Skin of body (tissue), 2 donors: ENCODE measurements around the gene DEPDC1B. TPM values are rescaled to one million over a fixed set of nuclear protein-coding genes. Genes with fewer than 3 reads are reported as not detected.
A peak's percentile ranks its signal among the peaks of the same experiment; 100 is the strongest.
"Not testable (repeated sequence)": the region's sequence is repeated elsewhere in the genome, so short reads cannot be mapped to it uniquely, and the experiment has no call there.

Experiments
- DNase-seq: peaks from one replicate; lab custom pipeline; 2025; lab: John Stamatoyannopoulos, UW
- total RNA-seq: library from RNA; depleted of rRNA; stranded (reverse); fragments of >200 nt; gene quantifications from one replicate; pipeline ENCODE4 v1.2.3, GENCODE V29; 2014

Gene DEPDC1B
- total RNA-seq, 1 donor from 2014 or later, result 6.7 TPM

DNA sequence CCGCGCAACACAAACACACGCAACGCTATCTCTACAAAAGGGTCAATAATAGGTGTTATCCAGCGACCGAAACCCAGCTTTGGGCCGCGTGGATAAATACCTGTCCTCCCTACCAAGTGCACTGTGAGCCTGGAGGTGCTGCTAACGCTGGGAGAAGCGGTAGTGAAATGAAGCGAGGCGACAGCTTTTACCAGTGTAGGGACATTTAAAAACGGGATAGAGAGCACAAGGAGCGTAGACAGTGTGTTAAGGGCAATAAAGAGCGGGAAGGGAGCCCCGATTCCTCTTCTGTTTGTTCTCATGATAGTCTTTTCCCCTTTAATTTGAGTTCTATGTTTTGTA, 421 bp upstream of the DEPDC1B start:
- peak; percentile 45 for DNase-seq

DNA sequence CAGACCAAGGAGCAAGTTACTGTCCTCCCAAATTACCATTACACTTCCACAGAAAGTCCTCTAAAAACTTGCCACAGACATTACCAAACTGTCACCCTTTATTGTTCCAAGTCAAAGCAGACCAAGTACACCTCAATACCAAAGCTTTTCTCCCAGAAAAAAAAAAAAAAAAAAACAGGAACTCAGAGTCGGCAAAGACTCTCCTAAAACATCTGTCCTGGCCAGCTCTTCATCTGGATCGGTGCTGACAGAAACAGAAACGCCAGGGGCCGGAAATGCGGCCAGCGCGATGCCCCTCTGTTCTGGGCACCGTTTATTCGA, 718 bp downstream of the DEPDC1B start:
- no peak for DNase-seq

DNA sequence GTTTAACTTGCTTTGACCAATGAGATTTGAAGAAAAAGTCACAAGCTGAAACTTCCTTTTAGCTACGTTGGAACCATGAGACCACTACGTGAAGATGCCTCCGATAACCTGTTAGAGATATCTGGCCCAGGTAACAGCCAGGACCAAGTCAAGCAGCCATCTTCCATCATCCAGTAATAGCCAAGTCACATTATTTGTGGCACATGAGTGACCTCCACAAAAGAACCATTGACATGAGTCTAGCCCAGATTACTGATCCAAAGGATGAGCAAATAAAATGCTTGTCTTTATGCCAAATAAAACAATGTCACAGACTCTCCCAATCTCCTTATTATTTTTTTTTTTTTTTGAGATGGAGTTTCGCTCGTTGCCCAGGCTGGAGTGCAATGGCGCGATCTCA, 1.6 kb downstream of the DEPDC1B start:
- no peak for DNase-seq

DNA sequence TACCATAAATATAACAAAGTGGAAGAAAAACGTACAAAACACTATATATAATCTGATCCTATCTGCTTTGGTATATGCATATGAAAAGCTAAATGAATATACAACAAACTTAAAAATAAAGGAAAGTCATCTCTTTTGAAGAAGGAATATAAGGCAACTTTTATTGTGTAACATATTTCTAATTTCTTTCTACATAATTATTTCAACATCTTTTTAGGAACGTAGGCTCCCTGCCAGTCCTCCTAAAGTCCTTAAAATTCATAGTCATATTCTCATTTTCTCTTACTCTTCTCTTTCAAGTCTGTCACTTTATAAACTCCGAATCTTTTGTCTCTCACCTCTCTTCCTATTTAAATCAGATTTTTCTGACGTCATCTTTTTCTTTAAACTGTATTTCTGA, 9.6 kb downstream of the DEPDC1B start:
- DNase-seq, result no peak

DNA sequence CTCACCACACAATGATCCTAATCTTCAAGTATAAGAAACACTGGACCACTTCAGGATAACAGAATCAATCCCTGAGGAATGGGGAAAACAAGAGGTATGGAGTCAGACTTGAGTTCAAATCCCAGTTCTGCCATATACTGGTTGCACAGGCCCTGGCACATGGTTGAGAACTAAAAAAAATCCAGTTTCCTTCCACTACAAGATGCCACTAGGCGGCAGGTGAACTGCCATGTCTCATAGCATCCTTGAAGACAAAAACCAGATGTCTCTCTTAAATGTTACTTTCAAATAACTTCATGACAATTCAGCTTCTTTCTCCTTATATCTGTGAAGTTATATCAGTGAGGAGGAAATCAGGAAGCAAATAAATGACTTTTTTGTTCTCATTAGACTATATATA, 11.0 kb downstream of the DEPDC1B start:
- DNase-seq, result no peak

DNA sequence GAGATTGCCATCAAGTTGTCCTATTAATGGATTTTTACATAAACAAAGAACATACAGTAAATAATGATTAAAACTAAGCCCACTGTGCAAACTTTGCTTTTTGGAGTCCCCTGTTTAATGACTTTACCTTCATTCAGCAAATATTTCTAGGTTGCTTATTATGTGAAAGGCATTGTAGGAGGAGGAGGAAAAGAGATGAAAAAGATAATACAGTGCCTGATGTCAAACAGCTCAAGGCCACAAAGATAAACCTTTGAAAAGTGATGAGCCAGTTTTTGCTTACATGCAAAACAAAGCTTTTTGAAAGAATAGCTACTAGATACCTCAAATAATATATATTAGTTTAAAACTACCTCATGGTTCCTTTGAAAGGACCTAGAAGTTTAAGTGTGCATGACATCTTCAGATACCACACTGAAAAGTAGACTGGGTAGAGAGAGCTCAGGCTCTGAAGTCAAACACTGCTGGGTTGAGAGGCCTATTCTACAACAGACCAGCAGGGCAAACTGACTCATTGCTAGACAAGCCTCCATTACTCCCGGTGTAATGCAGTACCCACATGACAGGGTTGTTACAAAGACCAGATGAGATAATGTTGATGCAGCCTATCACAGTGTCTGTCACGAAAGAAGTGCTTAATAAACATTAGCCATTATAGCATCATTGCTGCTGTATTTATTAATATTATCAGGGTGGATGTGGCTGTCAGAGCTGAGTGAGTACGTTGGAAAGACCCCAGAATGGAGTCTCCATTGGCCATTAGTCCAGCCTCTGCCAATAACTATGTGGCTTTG, 11.8 kb downstream of the DEPDC1B start:
- no peak for DNase-seq

DNA sequence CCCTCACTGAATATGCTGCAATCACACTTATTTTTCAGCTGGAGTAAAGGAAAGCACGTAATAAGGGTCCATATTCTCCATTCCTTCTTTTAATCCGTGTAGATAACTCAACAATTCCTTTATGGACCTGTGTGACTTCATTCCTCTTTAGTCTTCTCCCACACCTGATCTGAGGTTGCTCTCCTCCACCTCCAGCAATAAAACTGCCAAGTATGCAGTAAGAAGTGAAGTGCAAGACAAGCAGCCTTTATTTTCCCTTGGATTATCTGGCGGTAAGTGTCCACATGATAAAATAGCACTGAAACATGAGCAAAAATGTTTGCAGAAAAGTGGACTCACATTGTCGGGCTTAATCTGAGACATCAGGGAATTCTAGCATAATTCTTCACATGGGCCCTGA, 13.8 kb downstream of the DEPDC1B start:
- no peak for DNase-seq

DNA sequence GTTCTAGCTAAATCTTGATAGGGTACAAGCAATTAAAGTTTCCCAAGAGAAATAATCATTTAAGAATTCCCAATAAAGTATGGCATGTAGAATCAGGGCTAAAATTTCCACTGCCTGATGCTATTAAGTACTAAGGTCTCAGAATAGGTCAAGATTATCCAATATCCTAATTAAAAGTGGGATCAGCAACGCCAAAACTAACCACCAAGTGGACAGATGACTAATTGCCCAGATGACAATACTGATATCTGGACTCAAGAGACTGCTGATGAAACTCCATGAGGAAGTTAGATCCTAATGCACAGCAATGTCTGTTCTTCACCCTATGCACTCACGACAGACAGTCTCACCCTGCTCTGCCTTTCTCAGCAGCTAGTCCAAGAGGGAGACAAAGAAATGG, 14.3 kb downstream of the DEPDC1B start:
- no peak for DNase-seq

DNA sequence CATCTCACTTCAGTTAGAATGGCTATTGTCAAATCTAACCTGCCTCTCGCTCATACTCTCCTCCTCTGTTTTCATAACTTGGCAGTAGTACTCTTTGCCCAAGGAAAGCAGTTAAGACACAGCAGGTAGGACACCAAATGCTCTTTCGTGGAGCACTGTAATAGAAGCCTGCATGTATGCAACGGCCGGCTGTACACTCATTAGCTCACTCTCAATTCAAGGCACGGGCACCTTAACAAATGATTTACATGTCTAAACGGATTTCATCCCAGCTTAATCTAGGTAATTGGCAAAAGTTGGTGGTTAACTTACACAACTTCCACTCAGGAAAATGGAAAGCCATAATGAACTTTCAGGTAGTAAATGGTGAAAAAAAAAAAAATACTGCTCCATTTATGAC, 14.9 kb downstream of the DEPDC1B start:
- no peak for DNase-seq

DNA sequence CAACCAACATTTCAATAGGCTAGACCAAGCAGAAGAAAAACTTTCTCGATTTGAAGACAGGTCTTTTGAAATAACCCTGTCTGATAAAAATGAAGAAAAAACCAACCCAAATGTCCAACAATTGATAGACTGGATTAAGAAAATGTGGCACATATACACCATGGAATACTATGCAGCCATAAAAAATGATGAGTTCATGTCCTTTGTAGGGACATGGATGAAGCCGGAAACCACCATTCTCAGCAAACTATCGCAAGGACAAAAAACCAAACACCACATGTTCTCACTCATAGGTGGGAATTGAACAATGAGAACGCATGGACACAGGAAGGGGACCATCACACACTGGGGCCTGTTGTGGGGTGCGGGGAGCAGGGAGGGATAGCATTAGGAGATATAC, 18.0 kb downstream of the DEPDC1B start:
- not testable (repeated sequence) for DNase-seq

DNA sequence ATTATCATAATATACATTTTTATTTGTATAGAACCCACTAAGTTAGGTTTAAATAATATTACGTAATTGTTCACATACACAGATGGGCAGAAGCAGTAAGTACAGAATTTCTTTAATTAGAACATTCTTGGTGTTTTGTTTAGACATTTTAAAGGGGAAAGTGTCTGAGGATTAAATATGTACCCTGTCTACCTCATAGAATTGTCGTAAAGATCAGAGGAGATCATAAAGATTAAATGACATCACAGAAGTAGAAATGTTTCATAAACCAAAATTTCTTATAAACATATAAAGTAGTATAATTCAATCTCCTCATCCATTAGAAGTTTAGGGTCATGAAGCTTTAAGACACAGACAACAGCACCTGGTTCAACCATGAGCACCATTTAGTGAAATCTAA, 20.1 kb downstream of the DEPDC1B start:
- DNase-seq, result no peak

DNA sequence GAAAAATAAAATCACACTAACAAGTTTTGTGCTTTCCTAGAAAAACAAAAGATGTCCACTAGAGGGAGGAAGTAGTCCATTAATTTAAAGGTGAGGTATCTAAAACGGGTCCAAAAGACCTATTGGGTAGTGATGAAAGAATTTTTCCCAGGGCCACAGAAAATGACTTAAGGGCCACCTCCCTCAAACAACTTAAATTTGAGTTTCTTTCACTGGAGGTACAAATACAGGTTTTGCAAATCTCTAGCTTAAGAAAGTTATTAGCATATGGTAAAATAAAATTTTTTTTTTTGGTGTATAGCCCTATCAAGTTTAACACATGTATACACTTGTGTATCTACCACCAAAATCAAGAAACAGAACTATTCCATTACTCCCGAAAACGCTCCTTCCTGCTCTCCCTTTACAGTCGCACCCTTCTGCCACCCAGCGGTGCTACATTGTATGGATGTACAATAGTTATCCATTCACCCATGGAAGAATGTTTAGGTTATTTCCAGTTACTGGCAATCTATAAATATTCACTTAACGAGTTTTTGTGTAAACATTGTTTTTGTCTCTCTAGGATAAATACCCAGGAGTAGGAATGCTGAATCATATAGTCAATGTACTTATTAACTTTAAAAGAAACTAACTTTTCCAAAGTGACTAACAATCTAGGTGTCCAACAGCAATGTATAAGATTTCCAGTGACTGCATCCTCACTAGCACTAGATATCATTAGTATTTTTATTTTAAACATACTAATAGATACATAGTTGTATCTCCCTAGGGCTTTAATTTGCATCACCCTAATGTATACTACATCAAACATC, 21.9 kb downstream of the DEPDC1B start:
- no peak for DNase-seq

DNA sequence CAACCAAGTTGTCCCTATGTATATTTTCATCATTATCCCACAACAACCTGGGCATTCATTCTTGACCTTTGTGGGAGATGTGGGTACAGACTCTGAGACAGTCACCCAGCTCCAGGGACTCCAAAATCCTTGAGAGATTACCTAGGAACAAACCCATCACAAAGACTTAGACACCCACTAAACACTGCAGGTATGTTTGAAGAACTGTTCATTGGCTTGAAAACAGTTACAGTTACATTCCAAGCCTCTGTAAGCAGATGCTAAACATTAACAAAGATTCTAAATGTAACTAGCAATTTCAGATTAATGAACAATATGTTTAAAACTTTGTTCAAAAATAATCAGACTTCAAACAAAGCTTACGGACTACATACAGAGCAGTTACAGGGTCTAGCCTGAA, 24.7 kb downstream of the DEPDC1B start:
- DNase-seq, result no peak

DNA sequence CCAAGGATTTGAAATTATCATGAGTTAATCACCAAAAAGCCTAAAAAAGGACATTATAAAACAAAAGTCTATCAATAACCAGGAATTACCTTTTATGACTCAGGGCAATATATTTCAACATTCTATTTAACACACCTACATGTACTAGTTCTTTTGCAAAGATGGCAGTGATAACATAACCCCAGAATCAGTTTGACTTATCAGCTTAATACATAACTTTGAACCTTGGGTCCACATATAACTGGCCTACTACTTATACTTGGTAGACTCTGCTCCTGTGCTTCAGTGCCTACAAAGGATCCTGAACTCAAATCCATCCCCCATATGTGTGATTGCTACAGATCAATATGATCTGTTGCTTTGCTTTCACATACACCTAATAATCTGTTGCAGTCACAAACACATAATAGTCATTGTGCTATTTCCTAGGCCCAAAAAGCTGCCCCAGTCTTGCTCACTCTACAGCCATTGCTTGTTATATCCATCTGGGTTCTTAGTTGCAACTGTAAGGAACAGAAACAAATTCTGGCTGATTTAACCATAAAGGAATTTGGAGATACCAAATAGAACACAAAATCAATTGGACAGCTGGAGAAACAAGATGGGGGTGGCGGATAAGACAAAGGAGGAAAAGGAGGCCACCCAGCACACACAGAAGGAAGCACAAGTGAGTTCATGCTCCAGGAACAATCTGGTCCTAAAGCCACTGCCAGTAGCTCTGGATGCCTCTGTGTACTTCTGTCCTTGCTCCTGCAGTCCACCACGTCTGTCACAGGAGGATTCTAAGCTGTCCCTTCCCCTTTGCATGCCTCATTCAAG, 25.5 kb downstream of the DEPDC1B start:
- no peak for DNase-seq

DNA sequence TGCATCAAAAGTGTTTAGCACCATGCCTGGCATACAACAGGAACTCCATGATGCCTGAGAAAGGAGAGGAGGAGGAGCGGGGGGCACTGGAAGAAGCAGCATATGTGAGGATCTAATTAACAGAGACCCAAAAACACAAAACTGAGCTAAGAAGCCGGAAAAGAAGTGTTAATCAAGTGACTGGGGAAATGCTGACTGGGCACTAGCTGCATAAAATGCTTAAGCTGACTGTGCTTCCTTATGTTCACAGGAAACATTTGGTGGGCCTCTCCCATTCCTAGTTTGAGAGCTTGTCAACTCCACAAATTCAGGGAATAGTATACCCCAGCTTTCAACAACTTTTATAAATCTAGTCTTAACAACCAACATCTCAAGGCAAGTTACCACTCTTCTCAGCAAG, 26.6 kb downstream of the DEPDC1B start:
- DNase-seq, result peak; percentile 9

DNA sequence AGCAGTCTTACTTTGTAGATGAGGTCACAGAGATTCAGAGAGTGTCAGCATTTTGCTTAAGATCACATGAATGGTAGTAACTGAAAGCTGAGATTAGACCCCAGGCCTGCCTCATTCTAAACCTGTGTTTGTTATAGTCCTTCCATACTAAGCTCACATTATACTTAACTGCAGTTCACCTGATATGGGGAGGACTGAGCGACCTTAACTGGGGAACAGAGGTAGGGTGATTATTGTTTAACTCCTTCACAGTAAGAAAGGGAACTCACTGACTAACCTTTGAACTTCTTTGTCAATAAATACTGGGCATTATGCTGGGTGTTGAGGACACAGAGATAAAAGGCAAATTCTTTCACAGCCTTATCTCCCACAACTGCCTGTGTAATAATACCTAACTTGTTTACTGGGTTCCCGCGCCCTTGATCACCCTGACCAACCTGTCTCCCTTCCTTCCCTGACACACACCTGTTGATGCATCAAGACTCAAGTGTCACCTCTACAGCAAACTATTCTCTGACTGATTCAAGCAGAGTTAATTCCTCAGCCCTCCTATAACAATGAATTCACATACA, 27.2 kb downstream of the DEPDC1B start:
- no peak for DNase-seq

DNA sequence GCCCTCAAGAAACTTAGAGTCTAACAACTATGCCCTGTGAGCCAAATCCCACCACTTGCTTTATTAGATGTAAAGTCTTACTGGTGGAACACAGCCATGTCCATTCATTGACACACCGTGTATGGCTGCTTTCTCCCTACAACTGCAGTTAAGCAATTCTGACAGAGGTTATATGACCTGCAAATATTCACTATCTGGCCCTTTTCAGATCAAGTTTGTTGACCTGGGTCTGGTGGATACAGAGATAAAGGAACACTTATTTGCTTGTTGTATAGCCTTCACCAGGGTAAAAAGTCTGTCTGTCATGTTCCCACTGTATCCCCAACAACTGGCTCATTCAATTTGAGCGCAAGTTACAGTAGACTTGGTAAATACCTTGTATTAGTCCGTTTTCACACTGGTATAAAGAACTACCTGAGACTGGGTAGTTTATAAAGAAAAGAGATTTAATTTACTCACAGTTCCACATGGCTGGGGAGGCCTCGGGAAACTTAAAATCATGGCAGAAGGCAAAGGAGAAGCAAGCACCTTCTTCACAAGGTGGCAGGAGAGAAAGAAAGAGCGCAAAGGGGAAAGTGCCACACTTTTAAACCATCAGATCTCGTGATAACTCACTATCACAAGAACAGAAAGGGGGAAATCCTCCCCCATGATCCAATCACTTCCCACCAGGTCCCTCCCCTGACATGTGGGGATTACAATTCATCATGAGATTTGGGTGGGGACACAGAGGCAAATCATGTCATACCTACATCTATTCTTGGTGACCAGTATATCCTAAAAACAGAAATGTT, 27.9 kb downstream of the DEPDC1B start:
- no peak for DNase-seq

DNA sequence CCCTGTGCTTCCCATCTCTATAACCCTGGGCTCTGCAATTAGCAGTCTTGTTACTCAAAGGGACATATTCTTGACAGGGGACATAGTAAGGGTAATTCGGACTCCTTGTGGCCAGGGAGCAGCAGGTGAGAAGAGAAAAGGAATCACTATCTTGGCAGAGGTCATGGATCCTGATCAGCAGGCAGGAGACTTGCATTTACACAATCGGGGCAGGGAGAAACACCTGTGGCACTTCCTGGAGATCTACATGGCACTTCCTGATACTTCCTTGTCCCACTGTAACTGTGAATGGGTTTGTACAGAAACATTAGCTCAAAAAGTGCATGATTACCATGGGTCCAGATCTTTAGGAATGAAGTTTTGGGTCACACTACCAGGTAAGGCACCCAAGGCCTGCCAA, 29.2 kb downstream of the DEPDC1B start:
- DNase-seq, result no peak

DNA sequence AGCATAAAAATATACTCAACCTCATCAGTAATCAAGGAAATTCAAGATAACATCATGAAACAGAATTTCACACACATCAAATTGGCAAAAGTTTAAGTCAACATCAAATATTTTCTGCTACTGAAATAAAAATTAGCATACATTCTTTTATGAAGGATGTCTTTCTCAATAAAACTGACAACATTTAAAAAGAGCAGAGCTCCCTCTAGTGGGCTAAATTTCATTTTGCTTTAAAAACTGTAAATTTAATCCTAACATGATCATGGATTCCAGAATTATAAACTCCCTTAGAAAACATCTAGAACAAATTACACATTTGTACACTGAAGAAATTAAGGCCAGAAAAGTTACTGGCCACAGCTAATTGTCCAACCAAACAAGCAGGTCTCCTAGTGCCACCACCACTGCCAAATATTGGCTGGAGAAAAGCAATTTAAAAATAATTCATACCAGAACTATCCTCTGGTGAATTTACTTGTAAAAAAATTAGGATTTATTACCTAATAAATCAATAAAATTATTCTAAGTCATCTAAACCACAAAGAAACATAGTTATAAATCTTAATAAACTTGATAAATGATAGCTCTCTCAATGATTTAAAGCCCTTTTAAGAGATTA, 31.2 kb downstream of the DEPDC1B start:
- peak; percentile 25 for DNase-seq

DNA sequence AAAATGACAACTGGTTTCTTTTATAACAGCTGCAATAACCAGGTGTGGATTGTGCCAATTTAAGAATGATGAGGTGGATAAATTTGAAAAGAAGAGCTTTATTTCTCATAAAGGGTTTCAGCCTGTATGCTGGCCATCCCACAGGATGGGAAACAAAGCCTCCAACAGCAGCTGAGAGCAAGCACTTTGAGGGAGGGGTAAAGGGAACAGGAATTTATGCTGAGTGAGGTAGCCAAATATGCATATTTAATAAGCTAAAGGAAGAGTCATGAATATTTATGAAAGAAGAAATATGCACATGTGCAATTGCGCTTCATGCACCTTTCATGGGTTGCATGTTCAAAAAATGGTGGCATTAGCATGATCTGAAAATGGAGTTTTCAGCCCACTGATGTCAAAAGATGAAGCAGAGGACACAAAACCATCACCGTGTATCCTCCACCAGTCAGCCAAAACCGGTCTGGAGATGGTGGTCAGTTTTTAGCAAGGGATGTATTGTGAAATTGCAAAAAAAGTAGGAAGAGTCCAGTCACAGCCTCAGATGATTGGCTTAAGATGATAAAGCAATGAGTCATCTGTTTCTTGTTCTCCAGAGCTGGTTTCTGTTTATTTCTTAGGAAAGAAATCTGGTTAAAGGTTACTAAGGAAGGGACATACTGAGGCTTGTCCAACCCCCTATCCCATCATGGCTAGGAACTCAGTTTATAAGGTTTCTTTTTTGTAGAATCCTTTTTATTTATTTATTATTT, 47.9 kb downstream of the DEPDC1B start:
- no peak for DNase-seq
